HG03025 (cell line): ENCODE results near the gene FAM227B.
"Not testable (repeated sequence)": the region's sequence is repeated elsewhere in the genome, so short reads cannot be mapped to it uniquely, and the experiment has no call there.

Experiments
- ATAC-seq: cut with Tn5 transposase; IDR thresholded peaks from one replicate; pipeline ENCODE4 v1.9.1; 2021; ENCODE audit warnings: mild to moderate bottlenecking, moderate library complexity; ENCODE audit not compliant: unreplicated experiment, low FRiP score

FAM227B gene

GRCh38 chr15:49619226-49619625, 1.4 kb downstream of the FAM227B start:
- no peak for ATAC-seq

GRCh38 chr15:49612240-49612639, 8.4 kb downstream of the FAM227B start:
- ATAC-seq = not testable (repeated sequence)

GRCh38 chr15:49610157-49610918, 10.3 kb downstream of the FAM227B start:
- no peak for ATAC-seq

GRCh38 chr15:49606594-49606993, 14.0 kb downstream of the FAM227B start:
- ATAC-seq = no peak

GRCh38 chr15:49605588-49605987, 15.0 kb downstream of the FAM227B start:
- ATAC-seq = no peak

- ATAC-seq = no peak
Measured at GRCh38 chr15:49604625-49605409, 15.8 kb downstream of the FAM227B start.

- ATAC-seq = not testable (repeated sequence)
Measured at GRCh38 chr15:49592829-49593316, 27.7 kb downstream of the FAM227B start.

GRCh38 chr15:49589030-49589429, 31.6 kb downstream of the FAM227B start:
- no peak for ATAC-seq

GRCh38 chr15:49573421-49573820, 47.2 kb downstream of the FAM227B start:
- no peak for ATAC-seq

GRCh38 chr15:49570672-49571071, 49.9 kb downstream of the FAM227B start:
- ATAC-seq = no peak

- ATAC-seq = no peak
Measured at GRCh38 chr15:49570174-49570573, 50.4 kb downstream of the FAM227B start.

- ATAC-seq = no peak
Measured at GRCh38 chr15:49560045-49560444, 60.6 kb downstream of the FAM227B start.

- no peak for ATAC-seq
Measured at GRCh38 chr15:49558929-49559328, 61.7 kb downstream of the FAM227B start.

GRCh38 chr15:49556437-49556836, 64.2 kb downstream of the FAM227B start:
- ATAC-seq = no peak

GRCh38 chr15:49550342-49550741, 70.3 kb downstream of the FAM227B start:
- ATAC-seq = not testable (repeated sequence)

- no peak for ATAC-seq
Measured at GRCh38 chr15:49538520-49538919, 82.1 kb downstream of the FAM227B start.

- ATAC-seq = no peak
Measured at GRCh38 chr15:49530092-49530491, 90.5 kb downstream of the FAM227B start.

- ATAC-seq = no peak
Measured at GRCh38 chr15:49528289-49528688, 92.3 kb downstream of the FAM227B start.

GRCh38 chr15:49521802-49522201, 98.8 kb downstream of the FAM227B start:
- no peak for ATAC-seq

- ATAC-seq = not testable (repeated sequence)
Measured at GRCh38 chr15:49512739-49513138, 107.9 kb downstream of the FAM227B start.

- ATAC-seq = no peak
Measured at GRCh38 chr15:49507261-49507660, 113.4 kb downstream of the FAM227B start.

- ATAC-seq = no peak
Measured at GRCh38 chr15:49506341-49506740, 114.3 kb downstream of the FAM227B start.
